Stimulated activated CD4-positive, alpha-beta T cell treated with anti-CD3 and anti-CD28 coated beads, Interleukin-4, amount 100 ng/mL, for 48 hours (primary cell): ENCODE data around the gene PYGO1.
"Not testable (repeated sequence)": the region's sequence is repeated elsewhere in the genome, so short reads cannot be mapped to it uniquely, and the experiment has no call there.

ENCODE experiments used
- DNase-seq, 2 donors: peaks; one replicate each; pipeline ENCODE4 v3.0.0-alpha.2; 2020; ENCODE audit warnings: low read depth in 2 of 2

Gene PYGO1

DNA sequence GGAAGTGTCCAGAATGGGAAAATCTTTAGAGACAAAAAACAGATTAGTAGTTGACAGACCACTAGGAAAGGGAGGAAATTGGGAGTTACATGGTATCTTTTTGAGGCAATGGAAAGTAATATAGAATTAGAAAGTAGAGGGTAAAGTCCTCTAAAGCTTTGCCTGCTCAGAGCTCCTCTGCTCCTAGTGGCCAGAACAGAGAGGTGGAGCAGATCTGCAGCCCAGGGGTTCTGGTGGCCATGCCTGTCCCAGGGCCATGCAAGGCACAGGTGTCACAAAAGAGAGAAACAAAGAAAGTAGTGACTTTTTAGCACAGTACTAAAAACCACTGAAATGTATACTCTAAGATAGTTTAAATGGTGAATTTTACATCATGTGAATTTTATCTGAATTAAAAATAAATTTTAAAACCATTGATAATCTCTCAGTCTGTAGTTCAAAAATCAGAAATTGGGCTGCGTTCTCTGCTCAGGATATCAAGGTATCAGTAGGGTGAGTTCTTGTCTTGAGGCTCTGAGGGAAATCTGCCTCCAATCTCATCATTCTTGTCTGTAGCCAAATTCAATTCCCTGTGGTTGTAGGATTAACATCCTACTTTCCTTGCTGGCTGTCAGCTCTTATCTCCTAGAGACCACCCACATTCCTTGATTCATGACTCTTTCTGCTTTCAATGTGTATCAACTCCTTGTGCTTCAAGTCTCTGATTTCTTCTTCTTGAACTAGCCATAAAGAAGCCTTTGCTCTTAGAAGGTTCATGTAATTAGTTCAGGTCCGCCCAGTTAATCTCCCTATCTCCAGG, 23.6 kb downstream of the PYGO1 start:
- DNase-seq: no peak

DNA sequence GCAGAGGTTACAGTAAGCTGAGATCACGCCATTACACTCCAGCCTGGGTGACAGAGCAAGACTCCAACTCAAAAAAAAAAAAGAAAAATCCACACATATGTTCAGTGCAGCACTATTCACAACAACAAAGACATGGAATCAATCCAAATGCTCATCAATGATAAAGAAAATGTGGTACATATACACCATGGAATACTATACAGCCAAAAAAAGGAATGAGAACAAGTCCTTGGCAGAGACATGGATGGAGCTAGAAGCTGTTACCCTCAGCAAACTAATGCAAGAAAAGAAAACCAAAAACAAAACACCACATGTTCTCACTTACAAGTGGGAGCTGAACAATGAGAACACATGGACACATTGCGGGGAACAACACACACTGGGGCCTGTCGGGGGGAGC, 25.5 kb downstream of the PYGO1 start:
- no peak for DNase-seq

DNA sequence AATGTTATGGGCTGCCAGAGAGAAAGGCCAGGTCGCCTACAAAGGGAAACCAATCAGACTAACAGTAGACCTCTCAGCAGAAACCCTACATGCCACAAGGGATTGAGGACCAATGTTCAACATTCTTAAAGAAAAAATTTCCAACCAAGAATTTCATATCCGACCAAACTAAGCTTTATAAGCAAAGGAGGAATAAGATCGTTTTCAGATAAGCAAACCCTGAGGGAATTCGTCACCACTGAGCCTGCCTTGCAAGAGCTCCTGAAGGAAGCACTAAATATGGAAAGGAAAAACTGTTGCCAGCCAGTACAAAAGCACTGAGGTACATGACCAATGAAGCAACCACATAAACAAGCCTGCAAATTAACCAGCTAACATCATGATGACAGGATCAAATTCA, 33.1 kb downstream of the PYGO1 start:
- DNase-seq: no peak

- no peak for DNase-seq
Measured at GRCh38 chr15:55552926-55553325, 35.2 kb downstream of the PYGO1 start.

DNA sequence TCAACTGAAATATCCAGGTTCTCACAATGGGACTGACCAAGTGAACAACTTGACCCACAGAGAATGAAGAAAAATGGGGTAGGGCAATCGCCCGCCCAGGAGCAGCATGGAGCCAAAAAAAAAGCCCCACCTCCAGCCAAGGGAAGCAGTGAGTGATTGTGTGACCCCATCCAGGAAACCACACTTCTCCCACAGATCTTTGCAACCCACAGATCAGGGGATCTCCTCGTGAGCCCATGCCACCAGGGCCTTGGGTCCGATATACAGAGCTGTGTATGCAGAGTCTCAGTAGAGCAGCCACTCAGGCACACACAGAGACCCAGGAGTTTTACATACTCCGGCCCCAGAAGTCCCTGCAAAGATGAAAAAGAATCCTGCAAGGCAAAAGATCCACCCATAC, 35.7 kb downstream of the PYGO1 start:
- DNase-seq: no peak

GRCh38 chr15:55549305-55549704, 38.8 kb downstream of the PYGO1 start:
- no peak for DNase-seq

DNA sequence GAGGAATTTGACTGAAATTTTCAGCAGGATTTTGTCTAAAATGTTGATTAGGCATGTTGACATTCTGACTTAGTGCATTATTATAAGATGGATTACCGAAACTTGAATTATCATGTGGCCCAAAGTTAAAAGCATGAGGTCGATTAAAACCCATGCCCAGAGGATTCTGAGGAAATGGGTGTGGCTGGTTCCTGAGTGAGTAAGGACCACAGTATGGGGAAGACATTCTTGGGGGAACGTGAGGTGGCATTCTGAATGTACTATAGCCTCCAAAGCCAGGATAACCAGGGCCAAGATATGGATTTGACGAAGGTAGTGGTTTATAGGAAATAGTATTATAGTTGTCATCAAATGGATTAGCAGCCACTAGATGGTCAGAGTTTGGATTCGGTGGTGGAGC, 41.4 kb downstream of the PYGO1 start:
- DNase-seq: no peak

DNA sequence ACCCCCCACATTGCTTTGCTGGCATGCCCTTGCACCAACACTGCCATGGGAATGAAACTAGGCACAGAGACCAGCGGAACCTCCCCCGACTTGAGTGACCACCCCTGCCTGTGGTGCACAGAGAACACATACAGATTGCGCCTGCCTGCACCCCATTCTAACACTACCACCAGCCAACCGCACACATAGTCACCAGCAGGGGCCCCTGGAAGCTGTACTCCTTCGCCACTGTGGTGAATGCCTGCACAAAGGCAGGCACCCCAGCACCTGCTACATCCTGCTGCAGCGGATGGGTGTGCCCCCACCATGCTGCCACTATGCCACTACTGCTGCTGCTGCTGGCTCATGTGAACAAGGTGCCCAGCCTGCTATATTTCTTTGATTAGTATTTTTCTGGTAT, 52.7 kb downstream of the PYGO1 start:
- DNase-seq: no peak

- DNase-seq: no peak
Measured at GRCh38 chr15:55532944-55533343, 55.2 kb downstream of the PYGO1 start.

- DNase-seq: no peak
Measured at GRCh38 chr15:55530861-55531313, 57.3 kb downstream of the PYGO1 start.

- no peak for DNase-seq
Measured at GRCh38 chr15:55528812-55529211, 59.3 kb downstream of the PYGO1 start.

- DNase-seq: no peak
Measured at GRCh38 chr15:55527150-55527549, 61.0 kb downstream of the PYGO1 start.

- DNase-seq: no peak
Measured at GRCh38 chr15:55526559-55527036, 61.5 kb downstream of the PYGO1 start.

GRCh38 chr15:55522742-55523450, 65.2 kb downstream of the PYGO1 start:
- DNase-seq: no peak

DNA sequence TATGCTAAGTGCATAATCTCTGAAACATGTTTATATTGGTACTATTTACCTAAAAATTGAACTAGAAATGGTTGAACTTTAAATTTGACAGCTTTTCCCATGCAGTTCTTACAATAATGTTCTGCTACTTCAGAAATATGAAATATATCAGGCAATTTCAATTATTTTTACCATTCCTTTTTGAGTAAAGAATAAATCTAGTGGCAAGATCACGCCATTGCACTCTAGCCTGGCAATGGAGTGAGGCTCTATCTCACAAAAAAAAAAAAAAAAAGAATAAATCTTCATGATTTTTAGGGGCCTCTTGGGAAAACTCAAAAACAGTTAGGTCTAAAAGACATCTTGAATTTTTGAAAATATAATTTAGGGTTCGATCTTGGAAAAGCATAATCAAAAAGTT, 69.5 kb downstream of the PYGO1 start:
- no peak for DNase-seq

- DNase-seq: no peak
Measured at GRCh38 chr15:55518009-55518408, 70.1 kb downstream of the PYGO1 start.

GRCh38 chr15:55515991-55516776, 72.0 kb downstream of the PYGO1 start:
- DNase-seq: no peak

- no peak for DNase-seq
Measured at GRCh38 chr15:55515491-55515890, 72.7 kb downstream of the PYGO1 start.

GRCh38 chr15:55514414-55514850, 73.7 kb downstream of the PYGO1 start:
- no peak for DNase-seq

- not testable (repeated sequence) for DNase-seq
Measured at GRCh38 chr15:55513621-55514413, 74.3 kb downstream of the PYGO1 start.

DNA sequence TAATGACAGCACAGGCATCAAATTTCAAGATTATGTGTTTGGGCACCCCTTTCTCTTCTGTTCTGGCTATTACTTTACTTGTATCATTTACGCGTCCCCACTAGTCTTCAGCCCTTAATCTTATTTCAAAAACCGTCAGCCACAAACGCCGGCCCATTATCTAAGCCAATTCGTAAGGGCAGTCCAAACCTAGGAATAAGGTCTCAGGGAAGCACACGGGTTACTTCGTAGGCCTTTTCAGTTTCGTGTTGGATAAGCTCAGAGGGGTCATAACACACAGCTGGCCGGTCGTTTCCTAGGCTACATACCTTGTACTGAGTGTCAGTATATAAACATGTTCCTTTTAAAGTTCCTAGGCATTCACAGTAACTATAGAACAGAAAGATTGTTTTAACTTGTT, 75.0 kb downstream of the PYGO1 start:
- no peak for DNase-seq
